T-helper 2 cell treated with Interferon-gamma antibody and Interleukin-4, amounts not matched to agents 100 ng/mL and 5 ng/mL, for 36 hours (primary cell): Measurements from ENCODE around the gene DNTT. TPM values are rescaled to one million over a fixed set of nuclear protein-coding genes. Genes with fewer than 3 reads are reported as not detected.

Source experiments
- intact Hi-C: fragments of 100-400 bp; cut with micrococcal nuclease; formaldehyde crosslinking; loops from one replicate; pipeline ENCODE4 v1.15.1; 2023
- total RNA-seq: library from RNA; stranded (reverse); gene quantifications from 2 replicates; pipeline ENCODE4 v1.2.3, GENCODE V29; 2022

The DNTT gene
- total RNA-seq, 1 donor from 2014 or later, result not detected

GRCh38 chr10:96374985-96375830, 71.0 kb downstream of the DNTT start:
- intact Hi-C loops, result loop anchor here (1.0 kb wide), 1 partner anchor 212 kb away; the partner anchor contains the start of gene TM9SF3

- intact Hi-C loops, result no loop called here
Observed at GRCh38 chr10:96376483-96376882, 72.2 kb downstream of the DNTT start.

GRCh38 chr10:96377816-96378294, 73.6 kb downstream of the DNTT start:
- intact Hi-C loops, result no loop called here

- intact Hi-C loops, result no loop called here
Observed at GRCh38 chr10:96378741-96379140, 74.5 kb downstream of the DNTT start.

GRCh38 chr10:96379758-96380157, 75.5 kb downstream of the DNTT start:
- intact Hi-C loops, result no loop called here

- intact Hi-C loops, result no loop called here
Observed at GRCh38 chr10:96380821-96381220, 76.6 kb downstream of the DNTT start.

- intact Hi-C loops, result no loop called here
Observed at GRCh38 chr10:96384506-96384905, 80.3 kb downstream of the DNTT start.

- intact Hi-C loops, result no loop called here
Observed at GRCh38 chr10:96387161-96387560, 82.9 kb downstream of the DNTT start.

GRCh38 chr10:96387601-96388000, 83.4 kb downstream of the DNTT start:
- intact Hi-C loops, result no loop called here

Other genes with a start within 250 kb of the DNTT start
- gene ZNF518A, start 174.1 kb upstream of the DNTT start, total RNA-seq, result 23.3 and 26.1 TPM in 2 replicates
- gene BLNK, start 32.9 kb upstream of the DNTT start, total RNA-seq, result not detected in 2 replicates
- not detected in 2 replicates for gene OPALIN, start 54.6 kb downstream of the DNTT start, total RNA-seq
- gene TLL2, start 209.5 kb downstream of the DNTT start, total RNA-seq, result 0.05 and 0.07 TPM in 2 replicates